ENCODE data around the gene DNAAF2. TPM values are rescaled to one million over a fixed set of nuclear protein-coding genes. Genes with fewer than 3 reads are reported as not detected.

The DNAAF2 gene
- total and polyA plus RNA-seq, 2 of the 13 experiments (the other 11 are each of a cell fraction or from before 2014, with no cell fraction given), result 6.1 to 13.6 TPM

DNA sequence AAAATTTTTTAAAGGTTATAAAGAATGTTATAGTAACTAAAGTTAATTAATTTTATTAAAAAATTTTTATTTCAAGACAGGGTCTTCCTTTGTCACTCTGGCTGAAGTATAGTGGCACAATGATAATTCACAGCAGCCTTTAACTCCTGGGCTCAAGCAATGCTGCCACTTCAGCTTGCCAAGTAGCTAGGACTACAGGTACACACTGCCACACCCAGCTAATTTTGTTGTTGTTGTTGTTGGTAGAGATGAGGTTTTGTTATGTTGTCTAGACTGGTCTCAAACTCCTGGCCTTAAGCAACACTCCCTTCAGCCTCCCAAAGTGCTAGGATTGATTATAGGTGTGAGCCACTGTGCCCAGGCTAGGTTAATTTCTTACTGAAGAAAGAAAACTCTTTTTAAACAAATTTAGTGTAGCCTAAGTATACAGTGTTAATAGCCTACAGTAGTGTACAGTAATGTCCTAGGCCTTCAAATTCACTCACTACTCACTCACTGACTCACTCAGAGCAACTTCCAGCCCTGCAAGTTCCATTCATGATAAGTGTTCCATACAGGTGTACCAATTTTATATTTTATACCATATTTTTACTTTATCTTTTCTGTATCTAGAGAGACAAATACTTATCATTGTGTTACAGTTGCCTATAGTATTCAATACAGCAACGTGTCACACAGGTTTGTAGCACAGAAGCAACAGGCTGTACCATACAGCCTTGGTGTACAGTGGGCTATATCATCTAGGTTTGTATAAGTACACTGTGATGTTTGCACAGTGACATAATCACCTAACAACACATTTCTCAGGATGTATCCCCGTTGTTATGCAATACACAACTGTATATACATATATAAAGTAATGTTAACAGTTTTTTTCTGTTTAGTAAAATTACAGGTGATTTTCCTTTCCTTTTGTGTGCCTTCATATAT, 24.7 kb upstream of the DNAAF2 start (continued):
- TF ChIP-seq FOSL2 (CRISPR knock-in tag; IDR thresholded peaks at IDR 0.05), result peak; percentile 36; the same call in 1 of the 2 replicates
- TF ChIP-seq SNAPC5 (CRISPR knock-in tag; IDR thresholded peaks at IDR 0.05; ENCODE audit: borderline replicate concordance), result no peak
- no peak for TF ChIP-seq ZNF562 (CRISPR knock-in tag; IDR thresholded peaks at IDR 0.05; ENCODE audit: borderline replicate concordance)
- no peak for TF ChIP-seq ZNF317 (CRISPR knock-in tag; IDR thresholded peaks at IDR 0.05)
- TF ChIP-seq HNF1A (IDR thresholded peaks at IDR 0.05; ENCODE audit: low read depth), result no peak
- TF ChIP-seq HNF1A (CRISPR knock-in tag; IDR thresholded peaks at IDR 0.05; ENCODE audit: borderline replicate concordance), result no peak
- no peak for TF ChIP-seq SRF (IDR thresholded peaks at IDR 0.05; ENCODE audit: low read depth, low read length)
- no peak for TF ChIP-seq NFIC (IDR thresholded peaks at IDR 0.05; ENCODE audit: low read length)
- 0 out of 2 replicates have a peak, but pooled peaks have one; percentile 31 for TF ChIP-seq RFX3 (CRISPR knock-in tag; IDR thresholded peaks at IDR 0.05)
- TF ChIP-seq, protein P1, sequence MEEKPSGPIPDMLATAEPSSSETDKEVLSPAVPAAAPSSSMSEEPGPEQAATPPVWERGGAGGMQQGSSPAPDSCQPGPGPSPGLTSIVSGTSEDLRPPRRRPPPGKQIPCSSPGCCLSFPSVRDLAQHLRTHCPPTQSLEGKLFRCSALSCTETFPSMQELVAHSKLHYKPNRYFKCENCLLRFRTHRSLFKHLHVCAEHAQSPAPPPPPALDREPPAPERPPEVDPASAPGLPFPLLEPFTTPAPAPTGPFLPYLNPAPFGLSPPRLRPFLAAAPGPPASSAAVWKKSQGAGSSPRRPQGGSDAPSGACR (CRISPR knock-in tag; IDR thresholded peaks at IDR 0.05), result no peak
- no peak for TF ChIP-seq CHD4 (IDR thresholded peaks at IDR 0.05; ENCODE audit: borderline replicate concordance, low read length)
- TF ChIP-seq ZFAT (CRISPR knock-in tag; conservative IDR thresholded peaks at IDR 0.05), result no peak
- TF ChIP-seq MXI1 (IDR thresholded peaks at IDR 0.05; ENCODE audit: borderline replicate concordance, low read depth, low read length), result no peak
- TF ChIP-seq KAT8 (CRISPR knock-in tag; IDR thresholded peaks at IDR 0.05), result peak; percentile 34; the same call in 1 of the 2 replicates
- TF ChIP-seq MIER2 (CRISPR knock-in tag; IDR thresholded peaks at IDR 0.05), result no peak
- no peak for TF ChIP-seq MTF2 (CRISPR knock-in tag; IDR thresholded peaks at IDR 0.05; ENCODE audit: borderline replicate concordance)
- no peak for TF ChIP-seq ZFP41 (CRISPR knock-in tag; IDR thresholded peaks at IDR 0.05; ENCODE audit: borderline replicate concordance)
- TF ChIP-seq ZNF878 (CRISPR knock-in tag; IDR thresholded peaks at IDR 0.05), result peak; percentile 7; the same call in 1 of the 2 replicates
- TF ChIP-seq ZNF20 (CRISPR knock-in tag; IDR thresholded peaks at IDR 0.05), result no peak
- peak; percentile 58; the same call in 1 of the 2 replicates for TF ChIP-seq RARA (CRISPR knock-in tag; IDR thresholded peaks at IDR 0.05)
- TF ChIP-seq TBP (CRISPR knock-in tag; IDR thresholded peaks at IDR 0.05), result no peak
- no peak for TF ChIP-seq ZNF17 (CRISPR knock-in tag; IDR thresholded peaks at IDR 0.05)
- TF ChIP-seq ZNF607 (CRISPR knock-in tag; IDR thresholded peaks at IDR 0.05; ENCODE audit: borderline replicate concordance), result no peak
- no peak for TF ChIP-seq ZBTB44 (CRISPR knock-in tag; IDR thresholded peaks at IDR 0.05)
- peak; percentile 36; the same call in 1 of the 2 replicates for TF ChIP-seq IRF2 (CRISPR knock-in tag; IDR thresholded peaks at IDR 0.05)
